Measurements from ENCODE around the gene HDAC8.
"Not testable (repeated sequence)": the region's sequence is repeated elsewhere in the genome, so short reads cannot be mapped to it uniquely, and the experiment has no call there.

Gene HDAC8

GRCh38 chrX:72526534-72527508 lies 45.8 kb downstream of the HDAC8 start:
- DNase-seq = peak; percentile 5

GRCh38 chrX:72498782-72499181 lies 73.9 kb downstream of the HDAC8 start:
- DNase-seq = no peak

- no peak for DNase-seq
These were observed 77.6 kb downstream of the HDAC8 start for GRCh38 chrX:72495046-72495445.

- DNase-seq = no peak
These were observed 80.1 kb downstream of the HDAC8 start for GRCh38 chrX:72492499-72492898.

- not testable (repeated sequence) for DNase-seq
These were observed 82.4 kb downstream of the HDAC8 start for GRCh38 chrX:72490221-72490620.

GRCh38 chrX:72487661-72488060 lies 85.0 kb downstream of the HDAC8 start:
- no peak for DNase-seq

GRCh38 chrX:72479324-72480274 lies 93.0 kb downstream of the HDAC8 start:
- no peak for DNase-seq

- no peak for DNase-seq
These were observed 93.8 kb downstream of the HDAC8 start for GRCh38 chrX:72478853-72479252.

GRCh38 chrX:72478351-72478750 lies 94.3 kb downstream of the HDAC8 start:
- no peak for DNase-seq

GRCh38 chrX:72477781-72478181 lies 94.9 kb downstream of the HDAC8 start:
- DNase-seq = no peak

- no peak for DNase-seq
These were observed 95.3 kb downstream of the HDAC8 start for GRCh38 chrX:72477376-72477775.

- DNase-seq = no peak
These were observed 96.5 kb downstream of the HDAC8 start for GRCh38 chrX:72475952-72476668.

GRCh38 chrX:72475338-72475737 lies 97.3 kb downstream of the HDAC8 start:
- DNase-seq = no peak

- DNase-seq = no peak
These were observed 102.0 kb downstream of the HDAC8 start for GRCh38 chrX:72470532-72471223.

GRCh38 chrX:72470117-72470516 lies 102.5 kb downstream of the HDAC8 start:
- no peak for DNase-seq

- no peak for DNase-seq
These were observed 104.0 kb downstream of the HDAC8 start for GRCh38 chrX:72468607-72469006.

- no peak for DNase-seq
These were observed 105.5 kb downstream of the HDAC8 start for GRCh38 chrX:72467135-72467534.

- DNase-seq = no peak
These were observed 106.2 kb downstream of the HDAC8 start for GRCh38 chrX:72466493-72466892.

- DNase-seq = no peak
These were observed 106.8 kb downstream of the HDAC8 start for GRCh38 chrX:72465889-72466288.

- DNase-seq = no peak
These were observed 110.9 kb downstream of the HDAC8 start for GRCh38 chrX:72461766-72462165.

GRCh38 chrX:72461288-72461687 lies 111.4 kb downstream of the HDAC8 start:
- no peak for DNase-seq

- no peak for DNase-seq
These were observed 111.9 kb downstream of the HDAC8 start for GRCh38 chrX:72460715-72461114.

Data from activated CD4-positive, alpha-beta T cell treated with anti-CD3 and anti-CD28 coated beads, Interleukin-10, Interleukin-2, amounts not matched to agents 100 ng/mL and 50 ng/mL, durations not matched to agents 16 hours and 8 hours (primary cell).